Activated CD8-positive, alpha-beta T cell treated with anti-CD3 and anti-CD28 coated beads for 36 hours (primary cell): ENCODE data around the gene DHRS12. TPM values are rescaled to one million over a fixed set of nuclear protein-coding genes. Genes with fewer than 3 reads are reported as not detected.
A peak's percentile ranks its signal among the peaks of the same experiment; 100 is the strongest.

Source experiments
- ATAC-seq: fragments of 200-7000 bp; cut with Tn5 transposase; one replicate; pipeline ENCODE4 v1.10.0; 2021; ENCODE audit warnings: mild to moderate bottlenecking, moderate library complexity
- CTCF ChIA-PET: fragments of 350-600 bp; sonication (Branson Sonifier 250); formaldehyde crosslinking; loops from one replicate; lab custom pipeline; 2021; ENCODE audit warnings: antibody characterized with exemption; lab: Charles Lee
- POLR2A ChIA-PET: fragments of 350-600 bp; sonication (Branson Sonifier 250); formaldehyde crosslinking; loops from one replicate; lab custom pipeline; 2021; ENCODE audit warnings: antibody characterized with exemption; lab: Charles Lee
- DNase-seq: peaks from one replicate; pipeline ENCODE4 v3.0.0-alpha.2; 2020
- H3K27ac Mint-ChIP-seq: one replicate; pipeline ENCODE4 v1.8.0; 2021; ENCODE audit warnings: mild to moderate bottlenecking, mixed read lengths
- H3K27me3 Mint-ChIP-seq: one replicate; pipeline ENCODE4 v1.8.0; 2021; ENCODE audit warnings: mixed read lengths
- H3K36me3 Mint-ChIP-seq: one replicate; pipeline ENCODE4 v1.8.0; 2021; ENCODE audit warnings: low read depth, mixed read lengths
- H3K4me1 Mint-ChIP-seq: one replicate; pipeline ENCODE4 v1.8.0; 2021; ENCODE audit warnings: low read depth, mixed read lengths
- H3K4me3 Mint-ChIP-seq: one replicate; pipeline ENCODE4 v1.8.0; 2021; ENCODE audit warnings: mild to moderate bottlenecking, moderate library complexity, mixed read lengths
- H3K9me3 Mint-ChIP-seq: one replicate; pipeline ENCODE4 v1.8.0; 2021; ENCODE audit warnings: mixed read lengths
- CTCF ChIP-seq: fragments of 200-600 bp; IDR thresholded peaks from one replicate; pipeline ENCODE4 v1.8.0; 2022; ENCODE audit warnings: antibody characterized with exemption, mild to moderate bottlenecking
- intact Hi-C: fragments of 100-400 bp; cut with micrococcal nuclease; formaldehyde crosslinking; loops from one replicate; pipeline ENCODE4 v1.10.0; 2022
- total RNA-seq, 2 experiments: library from RNA; stranded (reverse); gene quantifications; one replicate each; pipeline ENCODE4 v1.2.3, GENCODE V29; 2021

DHRS12 gene
- total RNA-seq, 2 experiments from 2014 or later: 6.6 to 6.7 TPM

- Mint-ChIP-seq H3K27me3 (no peaks in the 10 kb centered on the region), H3K36me3 (peaks cover 3% of the 10 kb centered on the region), H3K27ac (no peak overlapping the region), H3K4me3 (no peak overlapping the region), H3K9me3 (no peaks in the 10 kb centered on the region), H3K4me1 (peaks cover 11% of the 10 kb centered on the region)
- ChIA-PET CTCF (interaction anchor here (1.3 kb wide), 1 partner anchor 28 kb away, joined by 3 read pairs; no protein-coding TSS in a partner anchor), POLR2A (no interaction called here)
- no peak for ATAC-seq
- no peak for TF ChIP-seq CTCF
- DNase-seq: no peak
- intact Hi-C loops: no loop called here
These were observed 33.8 kb downstream of the DHRS12 start for GRCh38 chr13:51770160-51770559.

GRCh38 chr13:51769455-51770127, 34.4 kb downstream of the DHRS12 start:
- CTCF ChIA-PET: interaction anchor here (1.3 kb wide), 1 partner anchor 28 kb away, joined by 3 read pairs; no protein-coding TSS in a partner anchor

GRCh38 chr13:51768976-51769375, 35.0 kb downstream of the DHRS12 start:
- Mint-ChIP-seq H3K27ac (peak overlapping the region; percentile 52), H3K4me3 (no peak overlapping the region), H3K4me1 (peaks cover 21% of the 10 kb centered on the region), H3K27me3 (no peaks in the 10 kb centered on the region), H3K9me3 (no peaks in the 10 kb centered on the region), H3K36me3 (peaks cover 3% of the 10 kb centered on the region)
- intact Hi-C loops: no loop called here
- DNase-seq (no peak), ATAC-seq (no peak)
- ChIA-PET CTCF (no interaction called here), POLR2A (interaction anchor here (1.1 kb wide), 1 partner anchor 30 kb away, joined by 3 read pairs; no protein-coding TSS in a partner anchor)
- TF ChIP-seq CTCF: no peak

More at GRCh38 chr13:51769455-51770127, 34.4 kb downstream of the DHRS12 start:
- H3K27me3 Mint-ChIP-seq: no peaks in the 10 kb centered on the region
- POLR2A ChIA-PET: no interaction called here
- TF ChIP-seq CTCF: no peak
- intact Hi-C loops: no loop called here
- H3K9me3 Mint-ChIP-seq: no peaks in the 10 kb centered on the region
- H3K4me3 Mint-ChIP-seq: no peak overlapping the region
- no peak for ATAC-seq
- H3K27ac Mint-ChIP-seq: no peak overlapping the region
- H3K4me1 Mint-ChIP-seq: peaks cover 17% of the 10 kb centered on the region
- H3K36me3 Mint-ChIP-seq: peaks cover 3% of the 10 kb centered on the region
- no peak for DNase-seq

- no peaks in the 10 kb centered on the region for H3K27me3 Mint-ChIP-seq
- intact Hi-C loops: no loop called here
- TF ChIP-seq CTCF: no peak
- peaks cover 25% of the 10 kb centered on the region for H3K4me1 Mint-ChIP-seq
- H3K36me3 Mint-ChIP-seq: peaks cover 3% of the 10 kb centered on the region
- H3K27ac Mint-ChIP-seq: peak overlapping the region; percentile 52
- DNase-seq (no peak), ATAC-seq (no peak)
- POLR2A ChIA-PET: interaction anchor here (1.1 kb wide), 1 partner anchor 30 kb away, joined by 3 read pairs; no protein-coding TSS in a partner anchor
- CTCF ChIA-PET: interaction anchor here (2.1 kb wide), 1 partner anchor 29 kb away, joined by 8 read pairs; no protein-coding TSS in a partner anchor
- H3K4me3 Mint-ChIP-seq: no peak overlapping the region
- no peaks in the 10 kb centered on the region for H3K9me3 Mint-ChIP-seq
These were observed 35.5 kb downstream of the DHRS12 start for GRCh38 chr13:51768378-51768921.

GRCh38 chr13:51767100-51767499, 36.9 kb downstream of the DHRS12 start:
- no peaks in the 10 kb centered on the region for H3K9me3 Mint-ChIP-seq
- intact Hi-C loops: no loop called here
- H3K36me3 Mint-ChIP-seq: peaks cover 3% of the 10 kb centered on the region
- H3K27ac Mint-ChIP-seq: no peak overlapping the region
- DNase-seq (no peak), ATAC-seq (no peak)
- ChIA-PET POLR2A (no interaction called here), CTCF (interaction anchor here (1.1 to 2.1 kb wide), 5 partner anchors 14 to 171 kb away, joined by 3 to 8 read pairs (median 4); no protein-coding TSS in a partner anchor)
- H3K4me1 Mint-ChIP-seq: peaks cover 37% of the 10 kb centered on the region
- H3K4me3 Mint-ChIP-seq: no peak overlapping the region
- H3K27me3 Mint-ChIP-seq: no peaks in the 10 kb centered on the region
- peak; percentile 25 for TF ChIP-seq CTCF
